ENCODE data around the gene PASK.

PASK gene

GRCh38 chr2:241068942-241069810, 80.1 kb downstream of the PASK start:
- TF ChIP-seq TCF12 (IDR thresholded peaks at IDR 0.05; ENCODE audit: low read depth), result no peak
- no peak for TF ChIP-seq FOXM1 (IDR thresholded peaks at IDR 0.05; ENCODE audit: borderline replicate concordance, low read depth)
- no peak for TF ChIP-seq CEBPB (IDR thresholded peaks at IDR 0.05)
- no peak for TF ChIP-seq CREB1 (IDR thresholded peaks at IDR 0.05; ENCODE audit: low read depth)
- no peak for TF ChIP-seq EGR1 (IDR thresholded peaks at IDR 0.05)
- TF ChIP-seq RAD21 (IDR thresholded peaks at IDR 0.05; ENCODE audit: low read depth), result no peak
- no peak for TF ChIP-seq EP300 (IDR thresholded peaks at IDR 0.05; ENCODE audit: borderline replicate concordance)
- no peak for TF ChIP-seq NFIC (IDR thresholded peaks at IDR 0.05)
- no peak for TF ChIP-seq YY1 (IDR thresholded peaks at IDR 0.05; ENCODE audit: low read depth)
- TF ChIP-seq, protein P1, sequence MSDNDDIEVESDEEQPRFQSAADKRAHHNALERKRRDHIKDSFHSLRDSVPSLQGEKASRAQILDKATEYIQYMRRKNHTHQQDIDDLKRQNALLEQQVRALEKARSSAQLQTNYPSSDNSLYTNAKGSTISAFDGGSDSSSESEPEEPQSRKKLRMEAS (IDR thresholded peaks at IDR 0.05), result no peak
- no peak for TF ChIP-seq REST (IDR thresholded peaks at IDR 0.05; ENCODE audit: low read depth)
- TF ChIP-seq USF1 (IDR thresholded peaks at IDR 0.05), result no peak
- TF ChIP-seq ZBTB7A (IDR thresholded peaks at IDR 0.05; ENCODE audit: low read depth), result no peak
- TF ChIP-seq TEAD4 (IDR thresholded peaks at IDR 0.05), result no peak

DNA sequence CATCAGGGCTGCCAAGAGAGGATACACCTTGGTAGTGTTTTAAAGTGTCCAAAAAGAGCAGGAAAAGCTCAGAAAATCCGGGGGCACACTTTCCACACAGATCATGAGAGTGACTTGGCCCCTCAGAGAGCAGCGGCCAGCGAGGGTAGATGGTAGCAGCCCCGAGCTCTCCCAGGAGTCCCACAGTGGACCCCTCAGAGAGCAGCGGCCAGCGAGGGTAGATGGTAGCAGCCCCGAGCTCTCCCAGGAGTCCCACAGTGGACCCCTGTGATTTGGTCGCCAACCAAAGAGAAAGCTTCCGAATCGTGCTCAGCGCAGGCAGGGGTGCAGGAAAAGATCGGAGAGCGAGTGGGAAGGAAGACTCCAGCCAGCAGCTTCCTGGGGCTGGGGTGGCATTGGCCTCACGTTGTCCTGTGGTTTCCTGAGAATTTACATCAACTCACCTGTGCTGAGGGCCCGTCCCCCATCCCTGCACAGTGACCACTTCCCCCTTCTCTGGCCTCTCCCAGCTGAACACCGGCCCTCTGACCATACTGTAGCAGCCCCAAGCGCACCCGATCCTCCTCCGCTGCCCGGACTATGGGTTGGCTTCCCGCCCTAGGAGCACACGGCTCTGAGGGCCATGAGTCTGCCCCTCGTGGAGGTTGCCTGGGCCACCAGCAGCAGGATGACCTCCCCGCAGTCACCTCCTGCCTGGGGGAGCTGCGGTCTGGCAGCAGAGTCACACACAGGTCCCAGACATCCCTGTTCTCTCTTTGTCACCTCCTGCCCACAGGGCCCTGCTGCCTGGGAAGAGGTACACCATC, 80.9 kb downstream of the PASK start:
- TF ChIP-seq, protein P1 (IDR thresholded peaks at IDR 0.05), result no peak

- no peak for TF ChIP-seq USF1 (IDR thresholded peaks at IDR 0.05)
- no peak for TF ChIP-seq TEAD4 (IDR thresholded peaks at IDR 0.05)
- no peak for TF ChIP-seq RAD21 (IDR thresholded peaks at IDR 0.05; ENCODE audit: low read depth)
- no peak for TF ChIP-seq TAF1 (IDR thresholded peaks at IDR 0.05; ENCODE audit: low read depth)
- TF ChIP-seq CEBPB (IDR thresholded peaks at IDR 0.05), result no peak
- TF ChIP-seq YY1 (IDR thresholded peaks at IDR 0.05; ENCODE audit: low read depth), result no peak
- TF ChIP-seq ZBTB7A (IDR thresholded peaks at IDR 0.05; ENCODE audit: low read depth), result no peak
- no peak for TF ChIP-seq TCF12 (IDR thresholded peaks at IDR 0.05; ENCODE audit: low read depth)
- TF ChIP-seq FOXM1 (IDR thresholded peaks at IDR 0.05; ENCODE audit: borderline replicate concordance, low read depth), result no peak
- TF ChIP-seq EGR1 (IDR thresholded peaks at IDR 0.05), result no peak
- TF ChIP-seq, protein P1 (IDR thresholded peaks at IDR 0.05), result no peak
- no peak for TF ChIP-seq NFIC (IDR thresholded peaks at IDR 0.05)
- TF ChIP-seq EP300 (IDR thresholded peaks at IDR 0.05; ENCODE audit: borderline replicate concordance), result no peak
- no peak for TF ChIP-seq CREB1 (IDR thresholded peaks at IDR 0.05; ENCODE audit: low read depth)
- no peak for TF ChIP-seq REST (IDR thresholded peaks at IDR 0.05; ENCODE audit: low read depth)
Observed at GRCh38 chr2:241067501-241068135, 81.7 kb downstream of the PASK start.

GRCh38 chr2:241066893-241067341, 82.4 kb downstream of the PASK start:
- peak; percentile 91 for TF ChIP-seq REST (IDR thresholded peaks at IDR 0.05; ENCODE audit: low read depth)
- no peak for TF ChIP-seq ZBTB7A (IDR thresholded peaks at IDR 0.05; ENCODE audit: low read depth)
- TF ChIP-seq RAD21 (IDR thresholded peaks at IDR 0.05; ENCODE audit: low read depth), result peak; percentile 33; the same call in 1 of the 2 replicates
- no peak for TF ChIP-seq USF1 (IDR thresholded peaks at IDR 0.05)
- TF ChIP-seq NFIC (IDR thresholded peaks at IDR 0.05), result no peak
- no peak for TF ChIP-seq EP300 (IDR thresholded peaks at IDR 0.05; ENCODE audit: borderline replicate concordance)
- TF ChIP-seq YY1 (IDR thresholded peaks at IDR 0.05; ENCODE audit: low read depth), result peak; percentile 38; the same call in 1 of the 2 replicates
